Endothelial cell of umbilical vein (primary cell): ENCODE measurements around the gene CCDC32. TPM values are rescaled to one million over a fixed set of nuclear protein-coding genes. Genes with fewer than 3 reads are reported as not detected.

Source experiments
- BruUV-seq: library from RNA; stranded (reverse); fragments of 400-500 nt; replicated peaks from 2 replicates; lab custom pipeline; 2021; lab: Mats Ljungman, UMichigan
- CTCF ChIA-PET: fragments of 300-600, 350-600 bp; sonication (Branson Sonifier 250); formaldehyde crosslinking; loops from one replicate; lab custom pipeline; 2021; ENCODE audit warnings: antibody characterized with exemption, inconsistent platforms; lab: Charles Lee
- POLR2A ChIA-PET: fragments of 300-600, 350-600 bp; sonication (Branson Sonifier 250); formaldehyde crosslinking; loops from one replicate; lab custom pipeline; 2021; ENCODE audit warnings: antibody characterized with exemption, inconsistent platforms; lab: Charles Lee
- DNase-seq: peaks from one replicate; pipeline ENCODE4 v3.0.0-alpha.2; 2011; ENCODE audit warnings: low read depth, low spot score
- FAIRE-seq: peaks from 2 replicates; lab custom pipeline; 2011; peaks lifted over from hg19 to GRCh38; lab: Jason Lieb, UNC
- H2AFZ ChIP-seq: 2 replicates; pipeline ENCODE4 v1.6.0; 2012; ENCODE audit warnings: low read depth, low read length, control low read depth, inconsistent platforms
- H3K27ac ChIP-seq: 2 replicates; pipeline ENCODE4 v1.5.1; 2011; ENCODE audit warnings: low read depth, mild to moderate bottlenecking, control low read depth, low read length, moderate library complexity; ENCODE audit not compliant: insufficient read depth
- H3K27me3 ChIP-seq, 2 experiments: 2 replicates each; pipeline versions ENCODE4 v1.6.0 to v1.6.1; 2011; ENCODE audit warnings: low read length in 2 of 2, mixed read lengths in 1 of 2; ENCODE audit not compliant: control insufficient read depth in 2 of 2, insufficient read depth in 2 of 2
- H3K36me3 ChIP-seq, 2 experiments: 2 replicates in 1 of 2; 3 replicates in 1 of 2; pipeline ENCODE4 v1.5.1; 2011; ENCODE audit warnings: low read length in 2 of 2, mild to moderate bottlenecking in 1 of 2, moderate library complexity in 1 of 2; ENCODE audit not compliant: control insufficient read depth in 2 of 2, insufficient read depth in 2 of 2; ENCODE audit errors: extremely low read depth in 1 of 2
- H3K4me1 ChIP-seq: 3 replicates; pipeline ENCODE4 v1.5.1; 2011; ENCODE audit warnings: mild to moderate bottlenecking, low read length; ENCODE audit not compliant: control insufficient read depth, insufficient read depth; ENCODE audit errors: extremely low read depth
- H3K4me2 ChIP-seq: 2 replicates; pipeline ENCODE4 v1.6.1; 2011; ENCODE audit warnings: low read length, control low read depth, mixed read lengths; ENCODE audit not compliant: insufficient read depth
- H3K4me3 ChIP-seq, 3 experiments: fragments of 200-600 bp in 1 of 3; sonication (generic), shearing (Covaris generic) in 1 of 3; replicated peaks in 1 of 3; 2 replicates each; pipeline ENCODE4 v1.5.1; 2011 to 2016; ENCODE audit warnings: control low read depth in 3 of 3, low read length in 3 of 3, mild to moderate bottlenecking in 2 of 3, inconsistent platforms in 1 of 3, low read depth in 1 of 3, moderate library complexity in 1 of 3; ENCODE audit not compliant: insufficient read depth in 1 of 3
- H3K79me2 ChIP-seq: 2 replicates; pipeline ENCODE4 v1.6.0; 2012; ENCODE audit warnings: low read length, inconsistent platforms; ENCODE audit not compliant: control insufficient read depth, insufficient read depth
- H3K9ac ChIP-seq: replicated peaks from 2 replicates; pipeline ENCODE3; 2011; ENCODE audit warnings: low read length, control low read depth; ENCODE audit not compliant: insufficient read depth; ENCODE audit errors: extremely low read depth
- H3K9me1 ChIP-seq: replicated peaks from 3 replicates; pipeline ENCODE4 v1.6.0; 2011; ENCODE audit warnings: mild to moderate bottlenecking, low read length; ENCODE audit not compliant: control insufficient read depth, insufficient read depth; ENCODE audit errors: extremely low read depth
- H3K9me3 ChIP-seq: replicated peaks from 2 replicates; pipeline ENCODE4 v1.5.1; 2012; ENCODE audit warnings: low read length, inconsistent platforms; ENCODE audit not compliant: control insufficient read depth, insufficient read depth
- H4K20me1 ChIP-seq: replicated peaks from 2 replicates; pipeline ENCODE3; 2011; ENCODE audit warnings: mild to moderate bottlenecking, low read length; ENCODE audit not compliant: control insufficient read depth, insufficient read depth; ENCODE audit errors: extremely low read depth
- EZH2 ChIP-seq: IDR thresholded peaks from 2 replicates; pipeline ENCODE4 v1.6.1; 2012; ENCODE audit warnings: borderline replicate concordance, low read depth, mild to moderate bottlenecking, moderate library complexity, low read length, inconsistent platforms; ENCODE audit not compliant: severe bottlenecking
- FOS ChIP-seq: IDR thresholded peaks from 2 replicates; pipeline ENCODE4 v1.6.1; 2011; ENCODE audit warnings: mild to moderate bottlenecking, low read length, moderate library complexity, borderline replicate concordance; ENCODE audit not compliant: insufficient read depth
- GATA2 ChIP-seq: IDR thresholded peaks from 2 replicates; pipeline ENCODE4 v1.7.0; 2011; ENCODE audit warnings: low read depth, mild to moderate bottlenecking, moderate library complexity, mixed read lengths, low read length; ENCODE audit not compliant: insufficient read length, insufficient read depth
- JUN ChIP-seq: IDR thresholded peaks from 2 replicates; pipeline ENCODE4 v1.6.1; 2011; ENCODE audit warnings: borderline replicate concordance, low read depth; ENCODE audit not compliant: insufficient read length, insufficient read depth
- MYC ChIP-seq: IDR thresholded peaks from one replicate; pipeline ENCODE4 v1.6.1; 2011; ENCODE audit warnings: mild to moderate bottlenecking, low read depth, low read length
- POLR2A ChIP-seq: IDR thresholded peaks from 2 replicates; pipeline ENCODE4 v1.6.1; 2012; ENCODE audit warnings: low read depth, mild to moderate bottlenecking, control low read depth, low read length
- POLR2AphosphoS5 ChIP-seq: IDR thresholded peaks from 2 replicates; pipeline ENCODE4 v1.6.1; 2012; ENCODE audit warnings: low read depth, mild to moderate bottlenecking, control low read depth, low read length, moderate library complexity; ENCODE audit not compliant: insufficient read depth
- dilution Hi-C: fragments of 300-500 bp; cut with MboI; formaldehyde crosslinking; loops from one replicate; pipeline ENCODE4 v1.15.0; 2019; ENCODE audit warnings: low sequenced_read_pairs; ENCODE audit not compliant: extremely low pct_ligation_motif_present
- intact Hi-C: fragments of 100-400 bp; cut with micrococcal nuclease; formaldehyde crosslinking; loops from one replicate; pipeline ENCODE4 v1.10.0; 2022
- polyA plus RNA-seq, 4 experiments: library from polyadenylated mRNA; depleted of rRNA in 3 of 4; stranded (reverse) in 3 of 4; unstranded in 1 of 4; fragments of >200 nt; gene quantifications; 2 replicates each; pipeline versions ENCODE4 v1.2.1 to v1.2.3, GENCODE V29; 2011 to 2012; ENCODE audit warnings: missing spikeins in 1 of 4
- total RNA-seq: library from RNA; stranded (reverse); gene quantifications from 2 replicates; pipeline ENCODE4 v1.2.3, GENCODE V29; 2021
- TF ChIP-seq, protein P1 (sequence below), 2 donors: IDR thresholded peaks; 1 replicate in 1 of 2; 2 replicates in 1 of 2; pipeline ENCODE4 v1.5.1; 2011; ENCODE audit warnings: low read length in 2 of 2, mild to moderate bottlenecking in 2 of 2, moderate library complexity in 2 of 2, control low read depth in 1 of 2, inconsistent platforms in 1 of 2, low read depth in 1 of 2; ENCODE audit not compliant: insufficient read depth in 1 of 2; ENCODE audit errors: extremely low read depth in 1 of 2
- TF ChIP-seq, protein P2 (sequence below): IDR thresholded peaks from 2 replicates; pipeline ENCODE4 v1.6.1; 2011; ENCODE audit not compliant: insufficient read depth, insufficient read length

CCDC32 gene
- total and polyA plus RNA-seq, 2 donors (not counting 3 experiments of a cell fraction or from before 2014, with no cell fraction given), result 22.9 to 24.0 TPM

DNA sequence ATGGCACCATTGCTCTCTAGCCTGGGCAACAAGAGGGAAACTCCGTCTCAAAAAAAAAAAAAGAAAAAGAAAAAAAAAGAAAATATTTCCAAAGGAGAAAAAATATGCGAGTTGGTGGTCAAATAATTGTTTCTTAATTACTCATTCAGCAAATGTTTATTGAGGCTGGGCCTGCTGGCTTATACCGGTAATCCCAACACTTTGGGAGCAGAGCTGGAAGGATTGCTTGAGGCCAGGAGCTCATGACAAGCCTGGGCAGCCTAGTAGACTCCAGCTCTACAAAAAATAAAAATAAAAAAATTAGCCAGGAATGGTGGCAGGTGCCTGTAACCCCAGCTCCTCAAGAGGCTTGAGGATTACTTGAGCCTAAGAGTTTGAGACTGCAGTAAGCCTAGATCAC lies 33.3 kb upstream of the CCDC32 start:
- intact Hi-C loops (loop anchor here (10.0 kb wide), 1 partner anchor 207 kb away; the partner anchor contains the start of genes DNAJC17 and ZFYVE19), dilution Hi-C loops (no loop called here)
- Histone ChIP-seq H3K9ac (no peak overlapping the region), H3K4me2 (no peak overlapping the region), H3K27me3 (no peaks in the 10 kb centered on the region), H3K27ac (no peak overlapping the region), H3K4me1 (peaks cover 6% of the 10 kb centered on the region), H3K9me3 (no peaks in the 10 kb centered on the region), H4K20me1 (no peaks in the 10 kb centered on the region), H2AFZ (no peak overlapping the region), H3K79me2 (peaks cover 75% of the 10 kb centered on the region), H3K36me3 (no peaks in the 10 kb centered on the region), H3K9me1 (no peaks in the 10 kb centered on the region), H3K4me3 (no peak overlapping the region)
- ChIA-PET CTCF (interaction anchor here (0.6 to 1.0 kb wide), 2 partner anchors 8 to 12 kb away, joined by 3 to 4 read pairs; no protein-coding TSS in a partner anchor), POLR2A (no interaction called here)
- no peak for DNase-seq
- no peak for FAIRE-seq
- TF ChIP-seq GATA2, result no peak
- TF ChIP-seq, protein P1, sequence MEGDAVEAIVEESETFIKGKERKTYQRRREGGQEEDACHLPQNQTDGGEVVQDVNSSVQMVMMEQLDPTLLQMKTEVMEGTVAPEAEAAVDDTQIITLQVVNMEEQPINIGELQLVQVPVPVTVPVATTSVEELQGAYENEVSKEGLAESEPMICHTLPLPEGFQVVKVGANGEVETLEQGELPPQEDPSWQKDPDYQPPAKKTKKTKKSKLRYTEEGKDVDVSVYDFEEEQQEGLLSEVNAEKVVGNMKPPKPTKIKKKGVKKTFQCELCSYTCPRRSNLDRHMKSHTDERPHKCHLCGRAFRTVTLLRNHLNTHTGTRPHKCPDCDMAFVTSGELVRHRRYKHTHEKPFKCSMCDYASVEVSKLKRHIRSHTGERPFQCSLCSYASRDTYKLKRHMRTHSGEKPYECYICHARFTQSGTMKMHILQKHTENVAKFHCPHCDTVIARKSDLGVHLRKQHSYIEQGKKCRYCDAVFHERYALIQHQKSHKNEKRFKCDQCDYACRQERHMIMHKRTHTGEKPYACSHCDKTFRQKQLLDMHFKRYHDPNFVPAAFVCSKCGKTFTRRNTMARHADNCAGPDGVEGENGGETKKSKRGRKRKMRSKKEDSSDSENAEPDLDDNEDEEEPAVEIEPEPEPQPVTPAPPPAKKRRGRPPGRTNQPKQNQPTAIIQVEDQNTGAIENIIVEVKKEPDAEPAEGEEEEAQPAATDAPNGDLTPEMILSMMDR (IDR thresholded peaks at IDR 0.05; ENCODE audit: extremely low read depth in 1 of 2, insufficient read depth in 1 of 2, low read depth in 1 of 2, low read length in 2 of 2), result no peak
- TF ChIP-seq, protein P2, sequence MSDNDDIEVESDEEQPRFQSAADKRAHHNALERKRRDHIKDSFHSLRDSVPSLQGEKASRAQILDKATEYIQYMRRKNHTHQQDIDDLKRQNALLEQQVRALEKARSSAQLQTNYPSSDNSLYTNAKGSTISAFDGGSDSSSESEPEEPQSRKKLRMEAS, result no peak
- TF ChIP-seq EZH2, result no peak
- no TSS peak for BruUV-seq

- Histone ChIP-seq H3K36me3 (no peaks in the 10 kb centered on the region), H3K4me2 (no peak overlapping the region), H3K27me3 (no peaks in the 10 kb centered on the region), H3K9me1 (no peaks in the 10 kb centered on the region), H3K79me2 (peaks cover 71% of the 10 kb centered on the region), H3K27ac (no peak overlapping the region), H4K20me1 (no peaks in the 10 kb centered on the region), H3K9me3 (no peaks in the 10 kb centered on the region), H3K4me1 (peaks cover 6% of the 10 kb centered on the region), H3K4me3 (no peak overlapping the region), H3K9ac (no peak overlapping the region), H2AFZ (no peak overlapping the region)
- ChIA-PET POLR2A (no interaction called here), CTCF (no interaction called here)
- no peak for DNase-seq
- no peak for FAIRE-seq
- dilution Hi-C loops (no loop called here), intact Hi-C loops (loop anchor here (10.0 kb wide), 1 partner anchor 208 kb away; the partner anchor contains the start of genes DNAJC17 and ZFYVE19)
- no TSS peak for BruUV-seq
- TF ChIP-seq MYC, result no peak
- no peak for TF ChIP-seq JUN
- no peak for TF ChIP-seq FOS
- TF ChIP-seq, protein P1 (IDR thresholded peaks at IDR 0.05; ENCODE audit: extremely low read depth in 1 of 2, insufficient read depth in 1 of 2, low read depth in 1 of 2, low read length in 2 of 2), result no peak
- TF ChIP-seq EZH2, result no peak
- TF ChIP-seq POLR2A, result no peak
- TF ChIP-seq GATA2, result no peak
- no peak for TF ChIP-seq POLR2AphosphoS5
- TF ChIP-seq, protein P2, result no peak
Measured at GRCh38 chr15:40597024-40597423, 32.2 kb upstream of the CCDC32 start.
